Measurements from ENCODE around the gene RAD23B.

DNA sequence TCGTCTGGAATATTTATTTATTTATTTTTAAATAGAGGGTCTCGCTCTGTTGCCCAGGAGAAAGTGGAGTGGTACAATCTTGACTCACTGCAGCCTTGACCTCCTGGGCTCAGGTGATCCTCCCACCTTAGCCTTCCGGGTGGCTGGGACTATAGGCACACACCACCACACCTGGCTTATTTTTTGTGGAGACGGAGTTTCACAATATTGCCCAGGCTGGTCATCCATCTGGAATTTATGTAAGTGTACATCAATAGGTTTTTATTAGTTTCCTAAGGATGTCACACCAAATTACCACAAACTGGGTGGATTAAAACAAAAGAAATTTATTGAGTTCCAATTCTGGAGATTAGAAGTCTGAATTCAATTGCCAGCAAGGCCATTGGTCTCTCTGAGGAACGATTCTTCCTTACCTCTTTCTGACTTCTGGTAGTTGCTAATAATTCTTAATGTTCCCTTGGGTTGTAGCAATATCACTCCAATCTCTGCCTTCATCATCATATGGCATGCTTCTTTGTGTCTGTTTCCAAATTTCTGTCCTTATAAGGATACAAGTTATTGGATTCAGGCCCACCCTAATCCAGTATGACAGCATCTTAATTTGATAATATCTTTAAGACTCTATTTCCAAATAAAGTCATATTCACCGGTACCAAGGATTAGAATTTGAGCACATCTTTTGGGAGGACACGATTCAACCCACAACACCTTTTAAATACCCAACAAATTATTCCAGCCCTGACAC lies 16.3 kb upstream of the RAD23B start:
- TF ChIP-seq, protein P1, sequence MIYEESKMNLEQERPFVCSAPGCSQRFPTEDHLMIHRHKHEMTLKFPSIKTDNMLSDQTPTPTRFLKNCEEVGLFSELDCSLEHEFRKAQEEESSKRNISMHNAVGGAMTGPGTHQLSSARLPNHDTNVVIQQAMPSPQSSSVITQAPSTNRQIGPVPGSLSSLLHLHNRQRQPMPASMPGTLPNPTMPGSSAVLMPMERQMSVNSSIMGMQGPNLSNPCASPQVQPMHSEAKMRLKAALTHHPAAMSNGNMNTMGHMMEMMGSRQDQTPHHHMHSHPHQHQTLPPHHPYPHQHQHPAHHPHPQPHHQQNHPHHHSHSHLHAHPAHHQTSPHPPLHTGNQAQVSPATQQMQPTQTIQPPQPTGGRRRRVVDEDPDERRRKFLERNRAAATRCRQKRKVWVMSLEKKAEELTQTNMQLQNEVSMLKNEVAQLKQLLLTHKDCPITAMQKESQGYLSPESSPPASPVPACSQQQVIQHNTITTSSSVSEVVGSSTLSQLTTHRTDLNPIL (CRISPR knock-in tag; IDR thresholded peaks at IDR 0.05; ENCODE audit: low read depth) = no peak
- TF ChIP-seq, protein P2, sequence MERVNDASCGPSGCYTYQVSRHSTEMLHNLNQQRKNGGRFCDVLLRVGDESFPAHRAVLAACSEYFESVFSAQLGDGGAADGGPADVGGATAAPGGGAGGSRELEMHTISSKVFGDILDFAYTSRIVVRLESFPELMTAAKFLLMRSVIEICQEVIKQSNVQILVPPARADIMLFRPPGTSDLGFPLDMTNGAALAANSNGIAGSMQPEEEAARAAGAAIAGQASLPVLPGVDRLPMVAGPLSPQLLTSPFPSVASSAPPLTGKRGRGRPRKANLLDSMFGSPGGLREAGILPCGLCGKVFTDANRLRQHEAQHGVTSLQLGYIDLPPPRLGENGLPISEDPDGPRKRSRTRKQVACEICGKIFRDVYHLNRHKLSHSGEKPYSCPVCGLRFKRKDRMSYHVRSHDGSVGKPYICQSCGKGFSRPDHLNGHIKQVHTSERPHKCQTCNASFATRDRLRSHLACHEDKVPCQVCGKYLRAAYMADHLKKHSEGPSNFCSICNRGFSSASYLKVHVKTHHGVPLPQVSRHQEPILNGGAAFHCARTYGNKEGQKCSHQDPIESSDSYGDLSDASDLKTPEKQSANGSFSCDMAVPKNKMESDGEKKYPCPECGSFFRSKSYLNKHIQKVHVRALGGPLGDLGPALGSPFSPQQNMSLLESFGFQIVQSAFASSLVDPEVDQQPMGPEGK (CRISPR knock-in tag; IDR thresholded peaks at IDR 0.05; ENCODE audit: borderline replicate concordance) = no peak
- TF ChIP-seq ZNF70 (CRISPR knock-in tag; IDR thresholded peaks at IDR 0.05) (no peak), RARB (CRISPR knock-in tag; IDR thresholded peaks at IDR 0.05) (no peak), ZNF565 (CRISPR knock-in tag; conservative IDR thresholded peaks at IDR 0.05; ENCODE audit: low read depth) (no peak), TCF4 (CRISPR knock-in tag; IDR thresholded peaks at IDR 0.05; ENCODE audit: borderline replicate concordance) (no peak)
